ENCODE results near the gene ACOT4.

- TF ChIP-seq POLR2AphosphoS5 (IDR thresholded peaks at IDR 0.05; ENCODE audit: insufficient read depth in 1 of 2, low read depth in 1 of 2) (no peak), POLR2A (IDR thresholded peaks at IDR 0.05) (no peak)
These were observed 53.6 kb downstream of the ACOT4 start for GRCh38 chr14:73645248-73645610.
